Panc1 (cell line): ENCODE results near the gene C12orf75. TPM values are rescaled to one million over a fixed set of nuclear protein-coding genes. Genes with fewer than 3 reads are reported as not detected.
"Not testable (repeated sequence)": the region's sequence is repeated elsewhere in the genome, so short reads cannot be mapped to it uniquely, and the experiment has no call there.

Source experiments
- ATAC-seq: fragments of 200-7000 bp; cut with Tn5 transposase; 2 replicates; pipeline ENCODE4 v1.9.1; 2020; ENCODE audit warnings: mild to moderate bottlenecking, moderate library complexity
- BruUV-seq: library from RNA; stranded (reverse); fragments of 400-500 nt; replicated peaks from 2 replicates; lab custom pipeline; 2021; lab: Mats Ljungman, UMichigan
- CTCF ChIA-PET: fragments of 300-600 bp; sonication (Branson Sonifier 250); formaldehyde crosslinking; loops from one replicate; lab custom pipeline; 2022; ENCODE audit warnings: antibody characterized with exemption; lab: Charles Lee
- POLR2A ChIA-PET: fragments of 300-600 bp; sonication (Branson Sonifier 250); formaldehyde crosslinking; loops from one replicate; lab custom pipeline; 2022; ENCODE audit warnings: antibody characterized with exemption; lab: Charles Lee
- DNase-seq: peaks from one replicate; pipeline ENCODE4 v3.0.0-alpha.2; 2010; ENCODE audit warnings: low read depth, low spot score
- H3K27ac ChIP-seq: 2 replicates; pipeline ENCODE4 v1.5.1; 2011; ENCODE audit warnings: mild to moderate bottlenecking, low read length, inconsistent platforms
- H3K27me3 ChIP-seq: fragments of 200-500 bp; sonication (Bioruptor generic); 2 replicates; pipeline ENCODE4 v1.6.0; 2014; ENCODE audit warnings: low read length, inconsistent platforms; ENCODE audit not compliant: control insufficient read depth, insufficient read depth
- H3K36me3 ChIP-seq: fragments of 200-500 bp; sonication (Bioruptor generic); 2 replicates; pipeline ENCODE4 v1.5.1; 2014; ENCODE audit warnings: inconsistent platforms, mild to moderate bottlenecking, low read length, moderate library complexity; ENCODE audit not compliant: control insufficient read depth, insufficient read depth
- H3K4me1 ChIP-seq: 2 replicates; pipeline ENCODE4 v1.5.1; 2011; ENCODE audit warnings: inconsistent platforms, mild to moderate bottlenecking, low read length, moderate library complexity; ENCODE audit not compliant: control insufficient read depth, insufficient read depth
- H3K4me3 ChIP-seq, 2 experiments: 2 replicates each; pipeline ENCODE4 v1.5.1; 2011 to 2012; ENCODE audit warnings: low read depth in 2 of 2, low read length in 2 of 2, mild to moderate bottlenecking in 2 of 2, inconsistent platforms in 1 of 2, moderate library complexity in 1 of 2
- H3K9me3 ChIP-seq: fragments of 200-500 bp; sonication (Bioruptor generic); 2 replicates; pipeline ENCODE4 v1.5.1; 2014; ENCODE audit warnings: low read depth, mild to moderate bottlenecking, inconsistent platforms, low read length, moderate library complexity; ENCODE audit not compliant: control insufficient read depth, insufficient read depth
- POLR2AphosphoS5 ChIP-seq: IDR thresholded peaks from 2 replicates; pipeline ENCODE4 v1.6.1; 2012; ENCODE audit warnings: mild to moderate bottlenecking, low read depth, low read length, moderate library complexity
- SIN3A ChIP-seq: IDR thresholded peaks from 2 replicates; pipeline ENCODE4 v1.6.1; 2012; ENCODE audit warnings: low read depth, mild to moderate bottlenecking, low read length, moderate library complexity, borderline replicate concordance; ENCODE audit not compliant: insufficient read depth
- TCF7L2 ChIP-seq: IDR thresholded peaks from 2 replicates; pipeline ENCODE4 v1.6.1; 2011; ENCODE audit warnings: mild to moderate bottlenecking, low read depth, low read length, inconsistent platforms
- in situ Hi-C: cut with HindIII; loops from 2 replicates; pipeline ENCODE4 v1.10.0; 2016; ENCODE audit warnings: low sequenced_read_pairs, low pct_unique_long_range_greater_than_20kb
- intact Hi-C: fragments of 100-400 bp; cut with micrococcal nuclease; formaldehyde crosslinking; loops from one replicate; pipeline ENCODE4 v1.10.0; 2022; ENCODE audit not compliant: unreplicated experiment
- total RNA-seq: library from RNA; stranded (reverse); gene quantifications from one replicate; pipeline ENCODE4 v1.2.1, GENCODE V29; 2021; ENCODE audit not compliant: unreplicated experiment
- TF ChIP-seq, protein P1 (sequence below): fragments of 450-650 bp; IDR thresholded peaks from 2 replicates; pipeline ENCODE4 v1.5.1; 2017; ENCODE audit warnings: mild to moderate bottlenecking
- TF ChIP-seq, protein P2 (sequence below), 2 experiments: IDR thresholded peaks; 2 replicates each; pipeline ENCODE4 v1.6.1; 2011 to 2012; ENCODE audit warnings: low read depth in 2 of 2, control low read depth in 1 of 2, low read length in 1 of 2, mild to moderate bottlenecking in 1 of 2, moderate library complexity in 1 of 2; ENCODE audit not compliant: insufficient read depth in 1 of 2

Gene C12orf75
- total RNA-seq, 1 experiment from 2014 or later = 132 TPM

- CTCF ChIA-PET = no interaction called here
- Histone ChIP-seq H3K36me3 (no peaks in the 10 kb centered on the region), H3K27ac (no peak overlapping the region), H3K4me1 (no peaks in the 10 kb centered on the region), H3K4me3 (no peak overlapping the region), H3K9me3 (no peaks in the 10 kb centered on the region), H3K27me3 (no peaks in the 10 kb centered on the region)
- BruUV-seq = no TSS peak
- in situ Hi-C loops (no loop called here), intact Hi-C loops (no loop called here)
- ATAC-seq (no peak), DNase-seq (no peak)
- POLR2A ChIA-PET = no interaction called here
- no peak for TF ChIP-seq SIN3A
- TF ChIP-seq TCF7L2 = no peak
- no peak for TF ChIP-seq POLR2AphosphoS5
- TF ChIP-seq, protein P1, sequence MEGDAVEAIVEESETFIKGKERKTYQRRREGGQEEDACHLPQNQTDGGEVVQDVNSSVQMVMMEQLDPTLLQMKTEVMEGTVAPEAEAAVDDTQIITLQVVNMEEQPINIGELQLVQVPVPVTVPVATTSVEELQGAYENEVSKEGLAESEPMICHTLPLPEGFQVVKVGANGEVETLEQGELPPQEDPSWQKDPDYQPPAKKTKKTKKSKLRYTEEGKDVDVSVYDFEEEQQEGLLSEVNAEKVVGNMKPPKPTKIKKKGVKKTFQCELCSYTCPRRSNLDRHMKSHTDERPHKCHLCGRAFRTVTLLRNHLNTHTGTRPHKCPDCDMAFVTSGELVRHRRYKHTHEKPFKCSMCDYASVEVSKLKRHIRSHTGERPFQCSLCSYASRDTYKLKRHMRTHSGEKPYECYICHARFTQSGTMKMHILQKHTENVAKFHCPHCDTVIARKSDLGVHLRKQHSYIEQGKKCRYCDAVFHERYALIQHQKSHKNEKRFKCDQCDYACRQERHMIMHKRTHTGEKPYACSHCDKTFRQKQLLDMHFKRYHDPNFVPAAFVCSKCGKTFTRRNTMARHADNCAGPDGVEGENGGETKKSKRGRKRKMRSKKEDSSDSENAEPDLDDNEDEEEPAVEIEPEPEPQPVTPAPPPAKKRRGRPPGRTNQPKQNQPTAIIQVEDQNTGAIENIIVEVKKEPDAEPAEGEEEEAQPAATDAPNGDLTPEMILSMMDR = no peak
- TF ChIP-seq, protein P2, sequence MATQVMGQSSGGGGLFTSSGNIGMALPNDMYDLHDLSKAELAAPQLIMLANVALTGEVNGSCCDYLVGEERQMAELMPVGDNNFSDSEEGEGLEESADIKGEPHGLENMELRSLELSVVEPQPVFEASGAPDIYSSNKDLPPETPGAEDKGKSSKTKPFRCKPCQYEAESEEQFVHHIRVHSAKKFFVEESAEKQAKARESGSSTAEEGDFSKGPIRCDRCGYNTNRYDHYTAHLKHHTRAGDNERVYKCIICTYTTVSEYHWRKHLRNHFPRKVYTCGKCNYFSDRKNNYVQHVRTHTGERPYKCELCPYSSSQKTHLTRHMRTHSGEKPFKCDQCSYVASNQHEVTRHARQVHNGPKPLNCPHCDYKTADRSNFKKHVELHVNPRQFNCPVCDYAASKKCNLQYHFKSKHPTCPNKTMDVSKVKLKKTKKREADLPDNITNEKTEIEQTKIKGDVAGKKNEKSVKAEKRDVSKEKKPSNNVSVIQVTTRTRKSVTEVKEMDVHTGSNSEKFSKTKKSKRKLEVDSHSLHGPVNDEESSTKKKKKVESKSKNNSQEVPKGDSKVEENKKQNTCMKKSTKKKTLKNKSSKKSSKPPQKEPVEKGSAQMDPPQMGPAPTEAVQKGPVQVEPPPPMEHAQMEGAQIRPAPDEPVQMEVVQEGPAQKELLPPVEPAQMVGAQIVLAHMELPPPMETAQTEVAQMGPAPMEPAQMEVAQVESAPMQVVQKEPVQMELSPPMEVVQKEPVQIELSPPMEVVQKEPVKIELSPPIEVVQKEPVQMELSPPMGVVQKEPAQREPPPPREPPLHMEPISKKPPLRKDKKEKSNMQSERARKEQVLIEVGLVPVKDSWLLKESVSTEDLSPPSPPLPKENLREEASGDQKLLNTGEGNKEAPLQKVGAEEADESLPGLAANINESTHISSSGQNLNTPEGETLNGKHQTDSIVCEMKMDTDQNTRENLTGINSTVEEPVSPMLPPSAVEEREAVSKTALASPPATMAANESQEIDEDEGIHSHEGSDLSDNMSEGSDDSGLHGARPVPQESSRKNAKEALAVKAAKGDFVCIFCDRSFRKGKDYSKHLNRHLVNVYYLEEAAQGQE (IDR thresholded peaks at IDR 0.05; ENCODE audit: insufficient read depth in 1 of 2, low read depth in 2 of 2, low read length in 1 of 2) = no peak
Measured at GRCh38 chr12:105301696-105302095, 28.8 kb upstream of the C12orf75 start.

DNA sequence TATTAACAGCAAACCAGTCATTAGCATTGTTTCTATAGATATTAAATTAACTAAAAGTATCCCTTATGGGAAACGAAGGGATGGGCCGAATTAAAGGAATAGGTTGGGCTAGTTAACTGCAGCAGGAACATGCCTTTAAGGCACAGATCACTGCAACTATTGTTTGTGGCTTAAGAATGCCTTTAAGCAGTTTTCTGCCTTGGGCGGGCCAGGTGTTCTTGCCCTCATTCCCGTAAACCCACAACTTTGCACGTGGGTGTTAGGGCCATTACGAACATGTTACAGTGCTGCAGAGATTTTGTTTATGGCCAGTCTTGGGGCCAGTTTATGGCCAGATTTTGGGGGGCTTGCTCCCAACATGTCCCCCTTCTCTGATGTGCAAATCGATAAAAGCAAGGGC lies 27.5 kb upstream of the C12orf75 start:
- intact Hi-C loops, H3K9me3 ChIP-seq, H3K27ac ChIP-seq, CTCF ChIA-PET, H3K4me1 ChIP-seq, ATAC-seq, DNase-seq, POLR2A ChIA-PET, BruUV-seq, in situ Hi-C loops, H3K27me3 ChIP-seq, H3K36me3 ChIP-seq, H3K4me3 ChIP-seq: not testable (repeated sequence)

- H3K27ac ChIP-seq, H3K36me3 ChIP-seq, H3K27me3 ChIP-seq, H3K4me3 ChIP-seq, POLR2A ChIA-PET, ATAC-seq, BruUV-seq, in situ Hi-C loops, DNase-seq, H3K9me3 ChIP-seq, CTCF ChIA-PET, H3K4me1 ChIP-seq, intact Hi-C loops: not testable (repeated sequence)
Measured at GRCh38 chr12:105304626-105305025, 25.9 kb upstream of the C12orf75 start.

DNA sequence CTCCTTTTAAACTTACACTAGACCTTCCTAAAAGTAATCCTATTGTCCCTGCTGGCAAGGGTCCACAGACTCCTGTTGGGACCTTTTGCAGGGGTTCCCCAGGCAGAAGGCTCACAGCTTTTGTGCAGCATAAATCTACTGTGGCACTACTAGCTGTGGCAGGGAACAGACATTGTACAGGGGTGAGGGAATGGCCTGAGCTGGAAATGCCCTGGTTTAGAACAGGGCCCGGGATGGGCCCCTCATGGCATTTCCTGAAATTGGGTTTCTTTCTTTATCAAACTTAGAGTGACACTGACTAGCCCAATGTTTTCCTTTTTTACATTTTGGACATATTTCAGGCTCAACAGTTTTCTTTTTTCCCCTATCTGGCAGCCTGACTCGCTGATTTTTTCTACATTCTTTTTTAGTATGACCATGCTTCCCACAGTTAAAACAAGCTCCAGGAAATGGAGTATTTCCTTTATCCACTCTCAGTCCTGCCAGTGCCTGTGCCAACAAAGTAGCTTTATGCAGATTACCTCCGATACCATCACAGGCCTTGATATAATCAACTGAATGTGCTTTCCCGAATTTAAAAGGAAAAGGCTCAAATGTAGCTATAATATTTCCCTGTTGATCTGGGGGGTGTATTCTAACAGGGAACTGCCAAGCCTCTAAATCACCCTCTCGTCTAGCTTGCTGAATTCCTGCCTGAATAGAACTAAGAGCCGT lies 22.7 kb upstream of the C12orf75 start:
- DNase-seq, in situ Hi-C loops, POLR2A ChIA-PET, H3K4me3 ChIP-seq, H3K27ac ChIP-seq, H3K36me3 ChIP-seq, H3K27me3 ChIP-seq, H3K4me1 ChIP-seq, H3K9me3 ChIP-seq, ATAC-seq, intact Hi-C loops, CTCF ChIA-PET, BruUV-seq: not testable (repeated sequence)

GRCh38 chr12:105308839-105309238 lies 21.7 kb upstream of the C12orf75 start:
- H3K36me3 ChIP-seq, CTCF ChIA-PET, POLR2A ChIA-PET, in situ Hi-C loops, intact Hi-C loops, H3K9me3 ChIP-seq, H3K27me3 ChIP-seq, H3K4me3 ChIP-seq, H3K4me1 ChIP-seq, BruUV-seq, DNase-seq, H3K27ac ChIP-seq, ATAC-seq: not testable (repeated sequence)
